Right lobe of liver (tissue), 6 donors: ENCODE results near the gene NR1H4. TPM values are rescaled to one million over a fixed set of nuclear protein-coding genes. Genes with fewer than 3 reads are reported as not detected.

Source experiments
- ATAC-seq, 4 donors: fragments of 200-7000 bp; cut with Tn5 transposase; one replicate each; pipeline ENCODE4 v1.9.1; 2020; ENCODE audit warnings: mild to moderate bottlenecking in 4 of 4, moderate library complexity in 4 of 4
- DNase-seq, 3 donors: peaks; one replicate each; pipeline ENCODE4 v3.0.0-alpha.2; 2020
- H3K27ac ChIP-seq, 3 donors: fragments of 200-600 bp; one replicate each; pipeline ENCODE4 v1.8.0; 2022
- H3K27me3 ChIP-seq, 2 donors: fragments of 200-600 bp; one replicate each; pipeline ENCODE4 v1.8.0; 2022
- H3K36me3 ChIP-seq, 4 donors: fragments of 200-600 bp; sonication (generic) in 1 of 4; one replicate each; pipeline versions ENCODE4 v1.5.1 to v1.8.0; 2017 to 2022; ENCODE audit warnings: control low read depth in 1 of 4
- H3K4me1 ChIP-seq, 4 donors: fragments of 200-600 bp; sonication (generic) in 1 of 4; one replicate each; pipeline versions ENCODE4 v1.5.1 to v1.8.0; 2017 to 2022; ENCODE audit warnings: control low read depth in 1 of 4
- H3K4me3 ChIP-seq, 3 donors: fragments of 200-600 bp; one replicate each; pipeline ENCODE4 v1.8.0; 2022
- H3K9me3 ChIP-seq, 4 donors: fragments of 200-600 bp; sonication (generic) in 1 of 4; one replicate each; pipeline versions ENCODE4 v1.5.1 to v1.8.0; 2017 to 2022; ENCODE audit warnings: control low read depth in 1 of 4
- CTCF ChIP-seq, 4 donors: fragments of 200-600 bp in 3 of 4; fragments of 450-650 bp in 1 of 4; IDR thresholded peaks; one replicate each; pipeline versions ENCODE4 v1.5.1 to v1.8.0; 2016 to 2022; ENCODE audit warnings: antibody characterized with exemption in 4 of 4, mild to moderate bottlenecking in 2 of 4
- POLR2A ChIP-seq: fragments of 450-650 bp; IDR thresholded peaks from one replicate; pipeline ENCODE4 v1.6.1; 2017; ENCODE audit warnings: antibody characterized with exemption, mild to moderate bottlenecking
- WGBS: methylation state at CpG from one replicate; pipeline ENCODE4 v1.1.6; 2018; ENCODE audit warnings: low coverage, low lambda C conversion rate; ENCODE audit not compliant: insufficient coverage; ENCODE audit errors: missing lambda C conversion rate; 5-methylcytosine and 5-hydroxymethylcytosine counted together
- intact Hi-C, 2 donors: fragments of 100-400 bp; cut with DNase I; formaldehyde crosslinking; loops; one replicate each; pipeline versions ENCODE4 v1.11.2 to v1.14.1; 2022
- total RNA-seq, 6 experiments: library from RNA; depleted of rRNA in 2 of 6; stranded (reverse); fragments of >200 nt in 2 of 6; fragmentation: NEBNext Ultra II Directional in 3 of 6; extraction: Animal tissue kit (Norgen Biotek cat#: 25700) in 3 of 6; gene quantifications; one replicate each; pipeline versions ENCODE4 v1.1.0 to v1.2.4, GENCODE V29; 2016 to 2023
- donor health status: DM: no; HTN: yes; CAD: no.
- donor health status: DM: no; HTN: no; CAD: no.
- donor health status: DM: no; HTN: no; CAD: no.
- donor health status: DM: no; HTN: yes; CAD: no.
- donor health status: DM: no; HTN: yes; CAD: no.

NR1H4 gene
- total RNA-seq, 6 experiments from 2014 or later: 52.4 to 81.7 (median 62.6) TPM

GRCh38 chr12:100578923-100579322 is 105.3 kb downstream of the NR1H4 start:
- TF ChIP-seq POLR2A (no peak), CTCF (IDR thresholded peaks at IDR 0.05) (no peak)
- WGBS: 91% methylated on average over 5 of the region's 5 CpGs
- ATAC-seq: no peak

GRCh38 chr12:100579844-100580243 is 106.2 kb downstream of the NR1H4 start:
- DNase-seq: no peak
- H3K27ac ChIP-seq: no peak overlapping the region
- ATAC-seq: no peak
- 40% methylated on average over 2 of the region's 2 CpGs for WGBS
- H3K4me1 ChIP-seq: no peaks in the 10 kb centered on the region
- no peak for TF ChIP-seq CTCF (IDR thresholded peaks at IDR 0.05)
- no peak for TF ChIP-seq POLR2A
- no peaks in the 10 kb centered on the region for H3K36me3 ChIP-seq
- no peaks in the 10 kb centered on the region for H3K9me3 ChIP-seq
- intact Hi-C loops: no loop called here
- no peaks in the 10 kb centered on the region for H3K27me3 ChIP-seq
- no peak overlapping the region for H3K4me3 ChIP-seq

More at GRCh38 chr12:100578923-100579322, 105.3 kb downstream of the NR1H4 start:
- H3K9me3 ChIP-seq: no peaks in the 10 kb centered on the region
- no peak overlapping the region for H3K4me3 ChIP-seq
- H3K4me1 ChIP-seq: peaks cover 0 to 6% (median 0%) of the 10 kb centered on the region in 4 donors
- intact Hi-C loops: no loop called here
- H3K27me3 ChIP-seq: no peaks in the 10 kb centered on the region
- H3K27ac ChIP-seq: no peak overlapping the region
- no peaks in the 10 kb centered on the region for H3K36me3 ChIP-seq
- no peak for DNase-seq

DNA sequence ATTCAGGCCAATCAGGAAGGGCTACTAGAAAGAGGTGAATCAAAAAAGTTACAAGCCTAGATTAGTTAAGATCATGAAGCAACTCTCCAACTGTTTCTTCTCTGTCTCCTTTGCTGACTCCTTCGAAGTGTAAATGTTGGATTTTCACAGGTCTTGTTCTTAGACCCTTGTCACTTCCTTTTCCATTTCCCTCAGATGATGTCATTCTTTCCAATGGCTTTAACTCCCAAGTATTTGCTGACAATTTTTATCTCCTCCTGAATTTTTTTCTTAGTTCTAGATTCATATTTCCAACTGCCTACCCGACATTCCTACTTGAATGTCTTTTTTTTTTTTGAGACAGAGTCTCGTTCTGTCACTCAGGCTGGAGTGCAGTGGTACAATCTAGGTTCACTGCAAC is 110.6 kb downstream of the NR1H4 start:
- no peak for TF ChIP-seq POLR2A
- no peak for TF ChIP-seq CTCF (IDR thresholded peaks at IDR 0.05)
- ATAC-seq: no peak
- Histone ChIP-seq H3K4me1 (no peaks in the 10 kb centered on the region), H3K36me3 (no peaks in the 10 kb centered on the region), H3K9me3 (no peaks in the 10 kb centered on the region), H3K27me3 (no peaks in the 10 kb centered on the region), H3K4me3 (no peak overlapping the region), H3K27ac (no peak overlapping the region)
- intact Hi-C loops: no loop called here
- DNase-seq: no peak
- 72% methylated on average over 3 of the region's 3 CpGs for WGBS

DNA sequence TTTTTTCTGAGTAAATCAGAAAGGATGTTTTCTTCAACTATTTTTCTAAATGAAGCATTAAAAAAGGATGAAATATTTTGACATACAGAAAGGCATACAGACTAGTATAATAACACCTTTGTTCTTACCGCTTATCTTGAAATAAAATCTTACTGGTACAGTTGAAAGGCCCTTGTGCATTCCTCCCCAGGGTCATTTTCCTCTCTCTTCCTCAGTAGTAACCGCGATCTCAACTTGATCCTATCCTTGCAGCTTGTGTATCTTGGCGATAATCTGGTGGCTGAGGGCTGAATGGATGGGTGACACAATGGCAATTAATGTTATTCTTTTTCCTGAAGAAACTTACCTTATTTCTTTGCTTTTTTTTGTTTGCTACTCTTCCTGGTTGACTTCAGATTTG is 118.3 kb downstream of the NR1H4 start:
- Histone ChIP-seq H3K27me3 (no peaks in the 10 kb centered on the region), H3K27ac (no peak overlapping the region), H3K36me3 (no peaks in the 10 kb centered on the region), H3K9me3 (no peaks in the 10 kb centered on the region), H3K4me3 (no peak overlapping the region), H3K4me1 (peaks cover 0 to 4% (median 0%) of the 10 kb centered on the region in 4 donors)
- ATAC-seq (no peak), DNase-seq (no peak)
- no peak for TF ChIP-seq POLR2A
- no peak for TF ChIP-seq CTCF (IDR thresholded peaks at IDR 0.05)
- WGBS: 100% methylated on average over 4 of the region's 4 CpGs
- intact Hi-C loops: no loop called here

DNA sequence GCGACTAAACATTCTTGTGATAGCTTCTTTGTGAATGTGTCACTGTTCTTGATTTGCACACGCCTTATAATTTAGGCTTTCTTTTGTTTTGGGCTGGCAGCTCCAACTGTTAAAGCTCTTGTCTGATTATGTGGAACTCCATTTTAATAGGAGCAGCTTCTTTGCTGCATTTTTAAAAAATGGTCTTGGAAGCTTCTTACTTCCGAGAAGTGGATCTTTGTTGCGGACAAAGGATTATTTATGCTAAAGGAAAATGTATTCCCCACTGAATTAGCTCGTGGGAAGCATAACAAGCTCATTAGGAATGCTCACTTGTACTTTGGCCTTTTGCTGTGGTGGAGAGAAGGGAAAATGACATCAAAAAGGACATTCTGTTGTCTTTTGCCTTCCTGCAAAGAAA is 119.8 kb downstream of the NR1H4 start:
- DNase-seq (no peak), ATAC-seq (peak in 1 of 4 donors; percentile 39)
- 59% methylated on average over 5 of the region's 5 CpGs for WGBS
- no peak overlapping the region for H3K4me3 ChIP-seq
- no peaks in the 10 kb centered on the region for H3K27me3 ChIP-seq
- TF ChIP-seq CTCF (IDR thresholded peaks at IDR 0.05) (no peak), POLR2A (no peak)
- no peak overlapping the region for H3K27ac ChIP-seq
- peaks cover 0 to 4% (median 0%) of the 10 kb centered on the region in 4 donors for H3K4me1 ChIP-seq
- intact Hi-C loops: no loop called here
- no peaks in the 10 kb centered on the region for H3K9me3 ChIP-seq
- H3K36me3 ChIP-seq: no peaks in the 10 kb centered on the region
